GM18909 (cell line): ENCODE results near the gene SLC25A39.
"Not testable (repeated sequence)": the region's sequence is repeated elsewhere in the genome, so short reads cannot be mapped to it uniquely, and the experiment has no call there.

Experiments
- ATAC-seq: cut with Tn5 transposase; IDR thresholded peaks from one replicate; pipeline ENCODE4 v1.9.1; 2021; ENCODE audit warnings: mild to moderate bottlenecking; ENCODE audit not compliant: unreplicated experiment, poor library complexity

Gene SLC25A39

DNA sequence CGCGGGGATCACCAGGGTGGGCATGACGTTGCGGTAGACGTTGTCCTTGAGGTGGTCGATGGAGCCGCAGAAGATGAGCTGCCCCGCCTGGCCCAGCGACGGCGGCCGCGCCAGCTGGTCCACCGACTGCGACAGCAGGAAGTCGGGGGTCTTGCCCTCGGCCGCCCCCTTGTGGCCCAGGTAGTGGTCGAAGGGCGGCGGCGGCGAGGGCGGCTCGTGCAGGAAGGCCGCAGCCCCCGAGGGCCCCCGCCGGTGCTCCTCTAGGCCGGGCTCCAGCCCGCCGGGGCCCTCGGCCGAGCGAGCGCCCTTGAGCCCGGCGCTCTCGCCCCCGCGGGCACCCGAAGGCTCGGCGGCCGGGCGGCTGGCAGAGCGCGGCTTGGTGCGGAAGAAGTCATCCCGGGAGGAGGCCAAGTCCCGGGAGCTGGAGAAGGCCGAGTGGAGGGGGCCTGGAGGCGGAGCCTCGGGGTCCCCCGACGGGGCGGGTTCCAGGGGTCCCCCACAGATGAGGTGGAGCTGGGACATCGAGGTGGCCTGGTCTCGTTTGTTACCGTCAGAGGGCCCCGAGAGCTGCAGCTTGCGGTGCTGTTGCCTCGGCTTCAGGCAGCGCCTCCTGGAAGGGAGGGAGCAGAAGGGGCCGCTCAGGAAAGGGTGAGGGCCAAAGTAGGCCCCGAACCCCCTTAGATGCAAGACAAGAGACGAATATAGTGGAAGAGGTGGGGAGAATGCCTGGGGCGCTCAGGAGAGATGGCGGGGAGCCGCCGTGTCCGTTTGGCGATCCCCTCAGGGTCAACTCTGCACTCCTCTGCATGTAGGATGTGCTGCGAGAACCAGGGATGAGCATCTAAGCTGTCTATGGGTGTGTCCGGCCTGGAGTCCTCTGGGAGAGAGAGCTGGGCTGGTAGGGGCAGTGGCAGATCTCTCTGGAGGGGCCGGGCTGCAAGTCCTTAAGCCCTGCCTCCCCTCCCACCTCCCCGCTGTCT is 30.2 kb upstream of the SLC25A39 start:
- no peak for ATAC-seq

DNA sequence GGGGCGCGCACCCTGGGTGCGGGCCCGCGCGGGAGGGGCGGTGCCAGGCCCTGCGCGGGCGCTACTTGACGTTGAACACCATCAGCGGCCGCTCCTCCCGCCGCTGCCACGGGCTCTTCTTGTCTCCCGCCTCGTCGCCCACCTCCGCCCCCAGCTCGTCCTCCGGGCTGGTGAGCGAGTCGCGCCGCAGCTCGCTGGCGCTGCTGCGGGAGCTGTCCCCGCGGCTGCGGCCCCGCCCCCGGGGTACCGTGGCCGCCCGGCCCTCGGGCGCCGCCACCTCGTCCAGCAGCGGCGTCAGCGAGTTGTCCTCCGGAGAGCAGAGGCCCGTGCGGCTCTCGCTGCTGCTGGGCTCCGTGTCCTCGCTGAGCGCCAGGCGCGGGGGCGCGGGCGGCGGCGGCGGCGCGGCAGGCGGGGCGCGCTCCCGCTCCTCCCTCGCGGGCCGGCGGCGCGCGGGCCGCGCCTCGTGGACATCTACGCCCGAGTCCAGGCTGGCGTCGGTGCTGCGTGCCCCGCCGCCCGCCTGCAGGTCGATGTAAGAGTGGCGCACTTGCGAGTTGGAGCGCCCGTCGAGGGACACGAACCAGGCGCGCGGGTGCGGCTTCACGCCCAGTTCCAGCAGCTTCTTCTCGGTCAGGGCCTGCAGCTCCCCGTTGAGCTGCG is 29.2 kb upstream of the SLC25A39 start:
- ATAC-seq: no peak

DNA sequence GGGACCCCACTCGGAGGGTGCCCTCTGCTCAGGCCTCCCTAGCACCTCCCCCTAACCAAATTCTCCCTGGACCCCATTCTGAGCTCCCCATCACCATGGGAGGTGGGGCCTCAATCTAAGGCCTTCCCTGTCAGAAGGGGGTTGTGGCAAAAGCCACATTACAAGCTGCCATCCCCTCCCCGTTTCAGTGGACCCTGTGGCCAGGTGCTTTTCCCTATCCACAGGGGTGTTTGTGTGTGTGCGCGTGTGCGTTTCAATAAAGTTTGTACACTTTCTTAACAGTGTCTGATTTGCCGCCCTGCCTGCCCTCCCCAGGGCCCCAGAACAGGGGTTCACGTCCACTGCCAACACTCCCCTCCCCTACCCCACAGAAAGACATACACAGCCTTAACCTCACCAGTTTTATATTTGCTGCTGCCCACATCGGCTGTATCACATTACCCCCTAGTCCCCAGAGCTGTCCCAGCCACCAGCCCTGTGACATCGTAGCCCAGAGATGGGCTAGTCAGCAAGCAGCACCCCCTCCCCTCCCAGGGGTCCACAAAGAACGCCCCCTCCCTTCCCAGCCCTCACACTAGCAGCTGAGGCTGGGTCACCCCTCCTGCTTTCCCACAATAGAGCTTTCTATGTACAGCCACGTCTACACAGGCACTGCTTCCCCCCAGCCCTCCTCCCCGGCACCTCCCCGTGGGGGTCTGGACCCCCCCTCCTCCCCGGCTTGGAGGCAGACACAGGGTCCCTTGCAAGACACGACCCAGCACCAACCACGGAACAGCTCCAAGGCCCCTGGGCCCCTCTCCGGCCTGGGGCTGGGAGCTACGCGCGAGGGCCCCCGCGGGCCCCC is 28.4 kb upstream of the SLC25A39 start:
- ATAC-seq: no peak

DNA sequence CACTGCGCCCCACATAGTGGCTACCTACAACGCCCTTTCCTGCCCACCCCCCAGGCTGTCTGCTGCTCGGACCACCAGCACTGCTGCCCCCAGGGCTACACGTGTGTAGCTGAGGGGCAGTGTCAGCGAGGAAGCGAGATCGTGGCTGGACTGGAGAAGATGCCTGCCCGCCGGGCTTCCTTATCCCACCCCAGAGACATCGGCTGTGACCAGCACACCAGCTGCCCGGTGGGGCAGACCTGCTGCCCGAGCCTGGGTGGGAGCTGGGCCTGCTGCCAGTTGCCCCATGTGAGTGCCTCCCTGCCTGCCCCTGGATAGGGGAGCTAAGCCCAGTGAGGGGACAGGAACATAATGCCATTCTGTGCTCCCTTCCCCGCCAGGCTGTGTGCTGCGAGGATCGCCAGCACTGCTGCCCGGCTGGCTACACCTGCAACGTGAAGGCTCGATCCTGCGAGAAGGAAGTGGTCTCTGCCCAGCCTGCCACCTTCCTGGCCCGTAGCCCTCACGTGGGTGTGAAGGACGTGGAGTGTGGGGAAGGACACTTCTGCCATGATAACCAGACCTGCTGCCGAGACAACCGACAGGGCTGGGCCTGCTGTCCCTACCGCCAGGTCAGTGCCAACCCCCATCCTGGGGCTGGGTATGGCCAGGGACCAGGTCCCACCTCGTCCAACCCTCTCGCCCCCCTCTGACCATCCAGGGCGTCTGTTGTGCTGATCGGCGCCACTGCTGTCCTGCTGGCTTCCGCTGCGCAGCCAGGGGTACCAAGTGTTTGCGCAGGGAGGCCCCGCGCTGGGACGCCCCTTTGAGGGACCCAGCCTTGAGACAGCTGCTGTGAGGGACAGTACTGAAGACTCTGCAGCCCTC is 27.6 kb upstream of the SLC25A39 start:
- no peak for ATAC-seq

DNA sequence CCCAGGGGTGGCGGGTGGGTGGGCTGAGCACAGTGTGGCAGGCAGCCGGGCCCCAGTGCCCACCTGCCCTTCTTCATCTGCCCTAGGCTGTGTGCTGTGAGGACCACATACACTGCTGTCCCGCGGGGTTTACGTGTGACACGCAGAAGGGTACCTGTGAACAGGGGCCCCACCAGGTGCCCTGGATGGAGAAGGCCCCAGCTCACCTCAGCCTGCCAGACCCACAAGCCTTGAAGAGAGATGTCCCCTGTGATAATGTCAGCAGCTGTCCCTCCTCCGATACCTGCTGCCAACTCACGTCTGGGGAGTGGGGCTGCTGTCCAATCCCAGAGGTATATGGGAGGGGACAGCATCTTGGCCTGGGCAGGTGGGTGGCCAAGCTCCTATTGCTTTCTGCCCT is 26.8 kb upstream of the SLC25A39 start:
- no peak for ATAC-seq

DNA sequence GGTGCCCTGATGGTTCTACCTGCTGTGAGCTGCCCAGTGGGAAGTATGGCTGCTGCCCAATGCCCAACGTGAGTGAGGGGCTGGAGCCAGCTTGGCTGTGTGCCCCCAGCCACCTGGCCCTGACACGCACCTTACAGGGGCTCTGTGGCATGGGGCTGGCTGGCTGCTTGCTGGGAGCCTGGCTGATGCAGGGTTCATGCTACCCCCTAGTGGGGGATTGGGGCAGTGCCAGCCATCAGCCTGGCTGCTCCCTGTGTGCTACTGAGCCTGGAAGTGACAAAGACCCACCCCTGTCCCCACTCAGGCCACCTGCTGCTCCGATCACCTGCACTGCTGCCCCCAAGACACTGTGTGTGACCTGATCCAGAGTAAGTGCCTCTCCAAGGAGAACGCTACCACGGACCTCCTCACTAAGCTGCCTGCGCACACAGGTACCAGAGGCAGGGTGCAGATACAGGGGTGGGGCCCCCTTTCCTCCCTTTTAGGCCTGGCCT is 26.2 kb upstream of the SLC25A39 start:
- no peak for ATAC-seq

DNA sequence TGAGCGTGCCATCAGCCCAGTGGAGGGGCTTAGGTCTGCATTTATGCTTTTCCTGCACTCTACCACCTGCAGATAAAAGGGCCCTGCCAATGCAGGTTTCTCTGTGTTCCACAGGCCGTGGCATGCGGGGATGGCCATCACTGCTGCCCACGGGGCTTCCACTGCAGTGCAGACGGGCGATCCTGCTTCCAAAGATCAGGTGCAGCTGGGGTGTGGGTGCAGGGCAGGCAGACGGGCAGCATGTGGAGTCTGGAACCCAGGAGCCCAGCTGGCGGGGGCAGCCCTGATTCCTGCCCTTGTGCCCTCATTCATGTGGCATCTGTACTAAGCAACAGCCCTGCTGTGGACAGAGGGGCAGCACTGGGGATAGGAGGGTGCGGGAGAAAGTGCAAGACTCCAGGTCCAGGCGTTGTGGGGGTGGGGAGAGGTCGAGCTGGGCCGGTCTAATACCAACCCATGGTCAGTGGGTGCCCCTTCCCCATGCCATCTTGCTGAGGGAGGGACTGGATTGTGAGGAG is 25.0 kb upstream of the SLC25A39 start:
- ATAC-seq: no peak

DNA sequence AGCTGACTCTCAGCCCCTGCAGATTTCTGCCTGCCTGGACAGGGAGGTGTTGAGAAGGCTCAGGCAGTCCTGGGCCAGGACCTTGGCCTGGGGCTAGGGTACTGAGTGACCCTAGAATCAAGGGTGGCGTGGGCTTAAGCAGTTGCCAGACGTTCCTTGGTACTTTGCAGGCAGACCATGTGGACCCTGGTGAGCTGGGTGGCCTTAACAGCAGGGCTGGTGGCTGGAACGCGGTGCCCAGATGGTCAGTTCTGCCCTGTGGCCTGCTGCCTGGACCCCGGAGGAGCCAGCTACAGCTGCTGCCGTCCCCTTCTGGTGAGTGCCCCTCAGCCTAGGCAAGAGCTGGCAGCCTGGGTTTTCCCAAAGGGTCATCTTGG is 24.4 kb upstream of the SLC25A39 start:
- no peak for ATAC-seq

DNA sequence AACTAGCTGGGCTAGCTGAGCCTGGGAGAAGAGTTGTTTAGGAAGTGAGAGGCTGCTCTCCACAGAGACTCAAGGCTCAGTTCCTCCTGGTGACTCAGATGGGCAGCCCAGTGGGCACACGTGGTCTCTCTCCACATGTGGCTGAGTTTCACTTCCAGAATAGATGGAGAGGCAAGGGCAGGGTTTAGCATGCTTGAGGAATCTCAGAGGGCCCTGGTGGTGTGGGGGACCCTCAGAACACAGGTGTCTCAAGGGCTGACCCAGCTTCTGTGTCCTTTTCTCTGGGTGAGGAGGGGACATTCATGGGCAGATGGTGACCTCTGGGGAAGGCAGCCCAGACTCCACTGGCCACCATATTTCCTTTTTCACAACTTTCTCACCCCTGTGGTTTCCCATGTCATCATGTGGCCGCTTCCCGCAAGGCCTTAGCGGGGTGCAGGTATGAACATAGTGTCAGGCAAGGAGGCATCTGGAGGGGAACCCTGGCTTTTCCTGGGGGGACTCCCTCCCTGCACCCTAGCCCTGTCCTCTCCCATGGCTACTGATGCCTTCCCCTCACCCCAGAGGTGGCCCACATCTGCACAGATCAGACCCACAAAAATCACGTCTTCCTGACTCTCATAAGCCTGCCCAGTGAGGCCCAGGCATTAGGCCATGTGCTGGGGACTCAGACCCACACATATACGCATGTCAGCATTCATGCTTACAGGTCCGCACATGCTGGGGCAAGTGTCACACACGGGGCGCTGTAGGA is 23.8 kb upstream of the SLC25A39 start:
- ATAC-seq: peak; percentile 48

DNA sequence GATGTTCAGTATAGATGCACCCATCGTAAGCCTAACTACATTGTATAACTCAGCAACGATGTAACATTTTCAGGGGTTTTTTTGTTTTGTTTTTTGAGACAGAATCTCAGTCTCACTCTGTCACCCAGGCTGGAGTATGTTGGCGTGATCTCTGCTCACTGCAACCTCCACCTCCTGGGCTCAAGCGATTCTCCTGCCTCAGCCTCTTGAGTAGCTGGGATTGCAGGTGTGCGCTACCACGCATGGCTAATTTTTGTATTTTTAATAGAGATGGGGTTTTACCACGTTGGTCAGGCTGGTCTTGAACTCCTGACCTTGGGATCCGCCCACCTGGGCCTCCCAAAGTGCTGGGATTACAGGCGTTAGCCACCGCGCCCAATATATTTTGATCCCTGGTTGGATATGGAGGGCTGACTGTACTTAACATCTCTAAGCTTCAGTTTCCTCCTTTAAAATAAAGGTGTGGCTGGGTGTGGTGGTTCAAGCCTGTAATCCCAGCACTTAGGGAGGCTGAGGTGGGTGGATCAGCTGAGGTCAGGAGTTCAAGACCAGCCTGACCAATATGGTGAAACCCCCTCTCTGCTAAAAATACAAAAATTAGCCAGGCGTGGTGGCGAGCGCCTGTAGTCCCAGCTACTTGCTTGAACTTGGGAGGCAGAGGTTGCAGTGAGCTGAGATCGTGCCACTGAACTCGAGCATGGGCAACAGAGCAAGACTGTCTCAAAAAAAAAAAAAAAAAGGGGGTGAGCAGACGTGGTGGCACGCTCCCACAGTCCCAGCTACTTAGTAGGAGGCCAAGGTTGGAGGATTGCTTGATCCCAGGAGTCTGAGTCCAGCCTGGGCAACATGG is 22.8 kb upstream of the SLC25A39 start:
- not testable (repeated sequence) for ATAC-seq

DNA sequence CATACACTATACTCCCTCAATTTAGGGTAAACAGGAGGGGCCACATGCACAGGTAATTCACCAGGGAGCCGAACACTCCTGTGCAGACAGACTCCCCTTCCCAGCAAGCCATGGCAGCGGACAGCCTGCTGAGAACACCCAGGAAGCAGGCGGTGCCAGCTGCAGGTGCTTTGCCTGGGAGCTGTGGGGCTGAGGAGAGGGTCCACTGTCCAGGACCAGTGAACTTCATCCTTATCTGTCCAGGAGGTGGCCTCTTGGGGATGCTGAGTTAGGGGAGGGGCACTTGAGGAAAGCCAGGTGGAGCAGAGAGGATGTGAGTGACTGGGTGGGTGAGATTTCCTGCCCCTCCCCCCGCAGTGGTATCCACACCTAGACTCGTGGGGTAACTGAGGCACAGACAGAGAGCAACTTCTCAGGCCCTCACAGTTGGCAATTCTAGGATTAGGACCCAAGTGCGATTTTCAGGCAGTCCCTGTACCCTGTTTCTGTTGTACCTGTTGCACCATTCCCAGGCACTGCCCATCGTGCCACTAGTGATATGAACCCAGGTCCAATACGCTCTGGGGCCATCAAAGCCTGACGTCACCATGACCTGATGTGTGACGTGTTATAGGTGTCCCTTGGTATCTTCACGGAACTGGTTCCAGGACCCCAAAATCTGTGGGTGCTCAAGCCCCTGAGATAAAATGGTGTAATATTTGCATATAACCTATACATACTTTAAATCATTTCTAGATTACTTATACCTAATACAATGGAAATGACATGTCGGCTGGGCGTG is 21.6 kb upstream of the SLC25A39 start:
- ATAC-seq: no peak

DNA sequence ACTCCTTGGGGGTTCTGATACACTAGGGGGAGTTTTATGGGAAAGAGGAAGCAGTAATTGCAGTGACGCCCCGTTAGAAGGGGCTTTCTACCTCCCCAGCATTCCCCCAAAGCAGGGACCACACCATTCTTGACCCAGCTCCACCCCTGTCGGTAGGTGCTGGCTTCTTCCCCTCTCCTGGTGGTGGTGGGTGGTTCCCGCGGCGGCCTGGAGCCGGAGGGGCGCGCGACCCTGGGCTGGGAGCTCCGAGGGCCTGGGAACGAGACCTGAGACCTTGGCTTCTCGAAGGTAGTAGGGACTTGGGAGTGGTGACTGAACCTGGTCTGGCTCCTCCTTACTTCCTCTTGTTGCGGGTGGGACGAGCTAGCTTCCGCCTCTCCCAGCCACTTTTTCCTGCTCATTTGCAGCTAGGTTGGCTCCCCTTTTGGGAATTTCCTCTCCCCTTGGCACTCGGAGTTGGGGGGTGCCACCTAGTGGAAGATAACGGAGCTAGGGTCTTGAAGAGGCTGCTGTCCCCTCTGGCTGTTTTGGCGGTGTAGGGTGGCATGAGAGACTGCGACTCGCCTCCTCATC is 20.9 kb upstream of the SLC25A39 start:
- peak; percentile 15 for ATAC-seq

DNA sequence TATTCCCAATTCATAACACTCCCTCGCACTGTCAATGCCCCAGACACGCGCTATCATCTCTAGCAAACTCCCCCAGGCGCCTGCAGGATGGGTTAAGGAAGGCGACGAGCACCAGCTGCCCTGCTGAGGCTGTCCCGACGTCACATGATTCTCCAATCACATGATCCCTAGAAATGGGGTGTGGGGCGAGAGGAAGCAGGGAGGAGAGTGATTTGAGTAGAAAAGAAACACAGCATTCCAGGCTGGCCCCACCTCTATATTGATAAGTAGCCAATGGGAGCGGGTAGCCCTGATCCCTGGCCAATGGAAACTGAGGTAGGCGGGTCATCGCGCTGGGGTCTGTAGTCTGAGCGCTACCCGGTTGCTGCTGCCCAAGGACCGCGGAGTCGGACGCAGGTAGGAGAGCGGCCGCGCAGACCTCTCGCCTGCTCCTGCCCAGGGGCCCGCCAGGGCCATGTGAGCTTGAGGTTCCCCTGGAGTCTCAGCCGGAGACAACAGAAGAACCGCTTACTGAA is 20.4 kb upstream of the SLC25A39 start, which contains the start of gene GRN:
Gene GRN, plus strand, starts transcription at position 364 of the 515 bp plus-strand sequence. CDS start 3,863 bp downstream, outside the sequence.
- ATAC-seq: peak; percentile 67

DNA sequence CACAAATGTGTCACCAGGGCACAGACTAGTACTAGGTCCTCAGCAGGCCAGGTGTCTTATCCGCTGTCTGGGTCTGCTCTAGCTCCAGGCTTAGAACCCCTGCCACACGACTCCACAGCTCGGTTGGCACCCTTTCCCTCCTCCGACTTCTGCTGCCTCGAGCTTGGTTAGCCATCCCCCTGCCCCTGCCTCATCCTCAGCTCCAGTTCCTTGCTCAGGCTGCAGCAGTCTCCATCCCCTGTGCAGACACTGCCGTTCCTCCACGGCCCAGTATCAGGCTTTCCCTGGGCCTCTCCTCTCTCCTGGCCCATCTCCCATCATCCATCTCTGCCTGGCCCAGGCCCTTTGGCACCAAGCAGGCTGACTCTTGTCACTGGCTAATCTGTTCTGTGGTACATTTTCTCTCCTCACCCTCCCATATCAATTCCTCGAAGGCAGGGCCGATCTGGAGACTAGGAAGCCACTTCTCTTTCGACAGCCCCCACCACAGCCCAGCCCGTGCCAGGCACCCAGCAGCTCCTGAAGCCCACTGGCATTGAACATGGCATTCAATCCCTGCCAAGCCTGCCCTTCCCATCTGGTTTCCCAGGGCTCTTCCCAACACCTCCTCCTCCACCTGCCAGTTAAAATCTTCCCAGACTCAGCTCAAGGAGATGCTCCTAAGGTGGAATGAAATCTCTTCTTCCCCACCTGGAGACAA is 19.0 kb upstream of the SLC25A39 start:
- ATAC-seq: no peak

DNA sequence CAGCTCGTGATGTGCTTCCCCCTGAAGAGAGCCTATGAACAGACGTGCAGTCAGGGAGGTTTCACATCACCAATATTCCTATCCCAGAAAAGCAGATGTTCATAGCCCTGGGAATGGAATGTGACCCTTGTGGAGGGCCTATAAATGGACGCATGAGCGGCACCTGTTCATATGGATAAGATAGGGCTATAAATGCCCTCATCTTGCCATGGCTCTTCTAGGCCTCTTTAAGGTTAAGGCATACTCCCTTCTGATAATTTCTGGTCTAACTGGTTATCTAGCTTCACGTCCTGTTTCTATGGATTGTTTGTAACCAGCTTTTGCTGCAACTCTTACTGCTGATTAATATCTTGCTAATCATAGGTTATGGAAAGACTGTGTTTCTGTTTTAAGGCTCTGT is 15.9 kb upstream of the SLC25A39 start:
- not testable (repeated sequence) for ATAC-seq

DNA sequence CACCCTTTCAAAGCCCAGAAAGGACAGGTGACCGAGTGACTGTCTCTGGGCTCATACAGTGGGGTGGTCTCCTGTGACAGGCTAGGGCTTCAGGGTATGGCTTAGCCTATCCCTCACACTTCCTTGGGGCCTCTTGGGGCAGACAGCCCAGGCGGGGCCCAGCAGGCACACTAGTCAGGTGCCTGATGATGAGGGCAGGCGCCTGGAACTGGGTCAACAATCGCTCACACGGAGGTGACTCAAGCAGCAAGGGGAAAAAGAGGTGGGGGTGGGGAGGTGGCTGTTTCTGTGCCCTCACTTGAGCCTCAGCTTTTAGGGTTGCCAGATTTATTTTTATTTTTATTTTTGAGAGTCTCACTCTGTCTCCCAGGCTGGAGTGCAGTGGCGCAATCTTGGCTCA is 14.1 kb upstream of the SLC25A39 start:
- no peak for ATAC-seq
